H1 (cell line): ENCODE data around the gene KCNQ2. TPM values are rescaled to one million over a fixed set of nuclear protein-coding genes. Genes with fewer than 3 reads are reported as not detected.

Source experiments
- CTCF ChIA-PET: fragments of 300-600 bp; sonication (Branson Sonifier 250); formaldehyde crosslinking; loops from one replicate; lab custom pipeline; 2021; ENCODE audit not compliant: partially characterized antibody; lab: Charles Lee
- POLR2A ChIA-PET: fragments of 300-600 bp; sonication (Branson Sonifier 250); formaldehyde crosslinking; loops from one replicate; lab custom pipeline; 2021; ENCODE audit warnings: inconsistent platforms; ENCODE audit not compliant: partially characterized antibody; lab: Charles Lee
- DNase-seq, 2 experiments: peaks; one replicate each; pipeline versions ENCODE4 v3.0.0 to v3.0.0-alpha.2; 2010 to 2022; ENCODE audit warnings: low spot score in 2 of 2, low read depth in 1 of 2, mixed read lengths in 1 of 2
- FAIRE-seq: peaks from 2 replicates; lab custom pipeline; 2011; peaks lifted over from hg19 to GRCh38; lab: Jason Lieb, UNC
- H2AFZ ChIP-seq: 2 replicates; pipeline ENCODE4 v1.8.1; 2012; ENCODE audit warnings: low read length, inconsistent platforms
- H2AK5ac ChIP-seq: 2 replicates; pipeline ENCODE4 v1.6.1; 2013; ENCODE audit warnings: low read depth, low read length
- H2BK120ac ChIP-seq: replicated peaks from 2 replicates; pipeline ENCODE3; 2013; ENCODE audit warnings: low read depth, low read length, inconsistent platforms
- H2BK12ac ChIP-seq: 2 replicates; pipeline ENCODE4 v1.6.1; 2013; ENCODE audit warnings: low read depth, low read length
- H2BK15ac ChIP-seq: 2 replicates; pipeline ENCODE4 v1.6.1; 2013; ENCODE audit warnings: low read length
- H2BK20ac ChIP-seq: 2 replicates; pipeline ENCODE4 v1.6.1; 2013; ENCODE audit warnings: low read length
- H2BK5ac ChIP-seq: 2 replicates; pipeline ENCODE4 v1.6.1; 2013; ENCODE audit warnings: low read depth, low read length
- H3K14ac ChIP-seq: 2 replicates; pipeline ENCODE4 v1.6.1; 2013; ENCODE audit warnings: inconsistent platforms; ENCODE audit not compliant: insufficient read length
- H3K18ac ChIP-seq: 2 replicates; pipeline ENCODE4 v1.6.1; 2013; ENCODE audit warnings: low read length; ENCODE audit errors: extremely low read depth
- H3K23ac ChIP-seq: 2 replicates; pipeline ENCODE4 v1.6.1; 2013; ENCODE audit warnings: inconsistent platforms; ENCODE audit not compliant: insufficient read length
- H3K23me2 ChIP-seq: 2 replicates; pipeline ENCODE4 v1.6.1; 2013; ENCODE audit warnings: low read depth, low read length
- H3K27ac ChIP-seq: 2 replicates; pipeline ENCODE4 v1.6.1; 2011; ENCODE audit warnings: low read depth, low read length, inconsistent platforms
- H3K27me3 ChIP-seq, 4 experiments: replicated peaks in 1 of 4; 1 replicate in 1 of 4; 2 replicates in 3 of 4; pipeline versions ENCODE4 v1.6.1 to v1.8.1; 2011 to 2013; ENCODE audit warnings: low read length in 3 of 4, mild to moderate bottlenecking in 3 of 4, inconsistent platforms in 2 of 4, mixed read lengths in 2 of 4, moderate library complexity in 1 of 4; ENCODE audit not compliant: control insufficient read depth in 3 of 4, insufficient read depth in 3 of 4; ENCODE audit errors: extremely low read depth in 1 of 4
- H3K36me3 ChIP-seq, 4 experiments: 2 replicates each; pipeline versions ENCODE4 v1.6.1 to v1.8.1; 2011 to 2013; ENCODE audit warnings: mild to moderate bottlenecking in 4 of 4, low read length in 3 of 4, moderate library complexity in 2 of 4, control low read depth in 1 of 4, inconsistent platforms in 1 of 4; ENCODE audit not compliant: insufficient read depth in 4 of 4, control insufficient read depth in 2 of 4
- H3K4ac ChIP-seq: replicated peaks from 2 replicates; pipeline ENCODE3; 2013; ENCODE audit warnings: low read length, low read depth, mixed read lengths, inconsistent platforms; ENCODE audit not compliant: insufficient read length
- H3K4me1 ChIP-seq, 4 experiments: replicated peaks in 1 of 4; 1 replicate in 1 of 4; 2 replicates in 3 of 4; pipeline versions ENCODE4 v1.6.1 to v1.8.1; 2011 to 2013; ENCODE audit warnings: low read length in 3 of 4, inconsistent platforms in 2 of 4, mixed read lengths in 1 of 4; ENCODE audit not compliant: insufficient read depth in 4 of 4, control insufficient read depth in 3 of 4
- H3K4me2 ChIP-seq, 2 experiments: 2 replicates each; pipeline versions ENCODE4 v1.6.1 to v1.8.1; 2011 to 2013; ENCODE audit warnings: low read depth in 2 of 2, low read length in 2 of 2, control low read depth in 1 of 2, inconsistent platforms in 1 of 2, mild to moderate bottlenecking in 1 of 2; ENCODE audit not compliant: insufficient read depth in 1 of 2
- H3K4me3 ChIP-seq, 4 experiments: fragments of 200-600, 300-600 bp in 1 of 4; sonication (generic), shearing (Covaris generic), sonication (Bioruptor Twin) in 1 of 4; 2 replicates each; pipeline versions ENCODE4 v1.5.1 to v1.8.1; 2011 to 2016; ENCODE audit warnings: low read length in 4 of 4, low read depth in 3 of 4, control low read depth in 2 of 4, inconsistent platforms in 2 of 4, mild to moderate bottlenecking in 2 of 4, mixed read lengths in 1 of 4, moderate library complexity in 1 of 4; ENCODE audit not compliant: insufficient read depth in 2 of 4; ENCODE audit errors: extremely low read depth in 1 of 4
- H3K56ac ChIP-seq: replicated peaks from 2 replicates; pipeline ENCODE3; 2013; ENCODE audit warnings: low read depth, mild to moderate bottlenecking, mixed read lengths, low read length, inconsistent platforms; ENCODE audit not compliant: insufficient read length
- H3K79me1 ChIP-seq: 2 replicates; pipeline ENCODE4 v1.6.1; 2013; ENCODE audit warnings: low read depth, low read length, control low read depth
- H3K79me2 ChIP-seq, 2 experiments: 2 replicates each; pipeline versions ENCODE4 v1.6.1 to v1.8.1; 2012 to 2013; ENCODE audit warnings: low read length in 2 of 2, mild to moderate bottlenecking in 2 of 2, inconsistent platforms in 1 of 2; ENCODE audit not compliant: insufficient read depth in 2 of 2, control insufficient read depth in 1 of 2
- H3K9ac ChIP-seq, 4 experiments: replicated peaks in 1 of 4; 1 replicate in 1 of 4; 2 replicates in 3 of 4; pipeline versions ENCODE4 v1.6.1 to v1.8.1; 2011 to 2013; ENCODE audit warnings: low read depth in 3 of 4, low read length in 3 of 4, control low read depth in 2 of 4, mild to moderate bottlenecking in 2 of 4, moderate library complexity in 2 of 4, inconsistent platforms in 1 of 4; ENCODE audit errors: extremely low read depth in 1 of 4
- H3K9me3 ChIP-seq, 2 experiments: 2 replicates each; pipeline versions ENCODE4 v1.6.1 to v1.8.1; 2012 to 2013; ENCODE audit warnings: mild to moderate bottlenecking in 2 of 2, moderate library complexity in 2 of 2, control low read depth in 1 of 2, inconsistent platforms in 1 of 2, low read depth in 1 of 2, low read length in 1 of 2, mixed read lengths in 1 of 2; ENCODE audit not compliant: insufficient read depth in 2 of 2
- H4K20me1 ChIP-seq, 2 experiments: replicated peaks in 1 of 2; 2 replicates each; pipeline versions ENCODE3 to v1.8.1; 2011 to 2013; ENCODE audit warnings: inconsistent platforms in 2 of 2, low read length in 2 of 2, mild to moderate bottlenecking in 1 of 2; ENCODE audit not compliant: insufficient read depth in 2 of 2, control insufficient read depth in 1 of 2
- H4K5ac ChIP-seq: 2 replicates; pipeline ENCODE4 v1.6.1; 2013; ENCODE audit warnings: low read length, low read depth, mixed read lengths, inconsistent platforms; ENCODE audit not compliant: insufficient read length
- H4K8ac ChIP-seq: 2 replicates; pipeline ENCODE4 v1.8.0; 2013; ENCODE audit warnings: mild to moderate bottlenecking, moderate library complexity, low read length, inconsistent platforms; ENCODE audit not compliant: insufficient read depth; ENCODE audit errors: extremely low read depth
- H4K91ac ChIP-seq: replicated peaks from 2 replicates; pipeline ENCODE3; 2013; ENCODE audit warnings: low read length, mixed read lengths, inconsistent platforms; ENCODE audit not compliant: insufficient read length
- ASH2L ChIP-seq: fragments of 200-600, 300-600 bp; sonication (generic); IDR thresholded peaks from one replicate; pipeline ENCODE4 v1.7.1; 2017; ENCODE audit warnings: low read length
- ATF3 ChIP-seq: IDR thresholded peaks from 2 replicates; pipeline ENCODE4 v1.6.1; 2011; ENCODE audit warnings: low read depth, mild to moderate bottlenecking, low read length; ENCODE audit not compliant: insufficient read depth
- BACH1 ChIP-seq: IDR thresholded peaks from 2 replicates; pipeline ENCODE4 v1.6.1; 2012; ENCODE audit warnings: low read length, improper control_type of control experiment
- CREB1 ChIP-seq: IDR thresholded peaks from 2 replicates; pipeline ENCODE4 v1.6.1; 2012; ENCODE audit warnings: inconsistent platforms
- CTBP2 ChIP-seq: IDR thresholded peaks from 2 replicates; pipeline ENCODE4 v1.7.0; 2011; ENCODE audit warnings: borderline replicate concordance, mild to moderate bottlenecking, moderate library complexity, mixed read lengths, low read length; ENCODE audit not compliant: insufficient read depth, insufficient read length
- JUN ChIP-seq: IDR thresholded peaks from 2 replicates; pipeline ENCODE4 v1.6.1; 2011; ENCODE audit warnings: low read depth, mild to moderate bottlenecking, improper control_type of control experiment, low read length
- KDM1A ChIP-seq: fragments of 200-600, 300-600 bp; sonication (generic); IDR thresholded peaks from 2 replicates; pipeline ENCODE4 v1.7.1; 2016; ENCODE audit warnings: mild to moderate bottlenecking, low read length, borderline replicate concordance
- KDM4A ChIP-seq: IDR thresholded peaks from one replicate; pipeline ENCODE4 v1.7.1; 2012; ENCODE audit warnings: low read depth, mild to moderate bottlenecking, moderate library complexity, low read length, inconsistent platforms; ENCODE audit not compliant: severe bottlenecking
- POLR2AphosphoS5 ChIP-seq: IDR thresholded peaks from 2 replicates; pipeline ENCODE4 v1.6.1; 2011; ENCODE audit warnings: low read depth, low read length
- RNF2 ChIP-seq: fragments of 200-900, 300-1000 bp; sonication (generic); IDR thresholded peaks from 2 replicates; pipeline ENCODE4 v1.7.1; 2016; ENCODE audit warnings: borderline replicate concordance, low read depth, mild to moderate bottlenecking, antibody characterized with exemption, low read length; ENCODE audit not compliant: poor library complexity, severe bottlenecking; ENCODE audit errors: missing control alignments
- SAP30 ChIP-seq: fragments of 300-600 bp; sonication (generic); IDR thresholded peaks from 2 replicates; pipeline ENCODE4 v1.7.1; 2012; ENCODE audit warnings: low read length, moderate library complexity, mild to moderate bottlenecking, inconsistent platforms; ENCODE audit not compliant: insufficient read depth, insufficient replicate concordance
- SRF ChIP-seq: IDR thresholded peaks from 2 replicates; pipeline ENCODE4 v1.6.1; 2011; ENCODE audit warnings: mild to moderate bottlenecking, low read depth, low read length, moderate library complexity
- WGBS, 2 experiments: shearing (Covaris generic) in 1 of 2; methylation state at CpG; one replicate each; pipeline versions ENCODE4 v1.1.6 to v1.1.7; 2013 to 2015; ENCODE audit warnings: low lambda C conversion rate in 2 of 2, mixed read lengths in 2 of 2, inconsistent platforms in 1 of 2, low coverage in 1 of 2, missing lambda C conversion rate in 1 of 2; ENCODE audit not compliant: insufficient replicate concordance in 2 of 2, insufficient coverage in 1 of 2, insufficient read length in 1 of 2; ENCODE audit errors: extremely low coverage in 1 of 2, missing lambda C conversion rate in 1 of 2; 5-methylcytosine and 5-hydroxymethylcytosine counted together
- polyA plus RNA-seq, 7 experiments: library from polyadenylated mRNA; depleted of rRNA in 3 of 7; stranded (reverse) in 5 of 7; unstranded in 2 of 7; fragments of >200 nt in 5 of 7; fragments of 200-250 nt in 2 of 7; gene quantifications; 1 replicate in 5 of 7; 2 replicates in 1 of 7; 4 replicates in 1 of 7; pipeline versions ENCODE4 v1.2.1 to v1.2.3, GENCODE V29; 2011 to 2013; ENCODE audit warnings: missing spikeins in 2 of 7, mixed read lengths in 2 of 7
- total RNA-seq: library from RNA; stranded (reverse); fragmentation: NEBNext Ultra II Directional; extraction: Animal tissue kit (Norgen Biotek cat#: 25700); gene quantifications from 2 replicates; pipeline ENCODE4 v1.2.1, GENCODE V29; 2021
- TF ChIP-seq, protein P1 (sequence below): IDR thresholded peaks from 2 replicates; pipeline ENCODE4 v1.6.1; 2012; ENCODE audit warnings: inconsistent platforms

Gene KCNQ2
- total and polyA plus RNA-seq, 2 of the 8 experiments (the other 6 are each of a cell fraction or from before 2014, with no cell fraction given): 82.6 to 243 TPM

DNA sequence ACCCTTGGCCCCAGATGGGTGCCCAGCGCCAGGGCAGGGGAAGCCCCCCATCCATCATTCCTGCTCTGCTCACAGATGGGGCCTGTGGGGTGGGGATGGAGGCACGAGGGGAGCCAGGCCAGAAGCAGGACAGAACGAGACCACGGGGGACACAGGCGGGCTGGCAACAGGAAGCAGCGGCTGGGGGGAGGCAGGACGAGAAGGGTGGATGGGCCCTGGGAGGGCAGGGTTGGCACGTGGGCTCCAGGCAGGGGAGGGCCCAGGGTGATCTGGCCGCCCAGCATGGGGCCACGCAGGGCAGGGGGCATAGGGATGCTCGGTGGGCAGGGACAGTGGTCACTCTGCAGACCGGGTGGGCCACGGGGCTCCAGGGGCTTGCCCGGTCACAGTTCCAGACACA lies 41.6 kb downstream of the KCNQ2 start:
- no peak overlapping the region for H3K27ac ChIP-seq
- H2BK15ac ChIP-seq: no peak overlapping the region; the same call in 1 of the 2 replicates
- H3K18ac ChIP-seq: no peak overlapping the region
- no peak overlapping the region for H3K23ac ChIP-seq
- FAIRE-seq (no peak), DNase-seq (no peak)
- no peak overlapping the region for H3K9ac ChIP-seq
- POLR2A ChIA-PET: no interaction called here
- no peaks in the 10 kb centered on the region for H3K79me1 ChIP-seq
- H2AFZ ChIP-seq: no peak overlapping the region
- H3K27me3 ChIP-seq: no peaks in the 10 kb centered on the region
- no peak overlapping the region for H4K91ac ChIP-seq
- peaks cover 0 to 13% (median 5%) of the 10 kb centered on the region in 4 experiments; a peak in 5 of 7 replicates for H3K4me1 ChIP-seq
- CTCF ChIA-PET: no interaction called here
- no peak overlapping the region for H2BK120ac ChIP-seq
- H3K23me2 ChIP-seq: no peaks in the 10 kb centered on the region
- H3K56ac ChIP-seq: no peak overlapping the region
- peak overlapping the region; percentile 28 for H4K8ac ChIP-seq
- H3K79me2 ChIP-seq: no peaks in the 10 kb centered on the region
- no peak overlapping the region for H2BK5ac ChIP-seq
- WGBS, 2 experiments: 92% methylated on average over 10 of the region's 14 CpGs; no CpG with 5 or more reads in 1 of the 2 experiments
- no peak overlapping the region for H2BK12ac ChIP-seq
- no peak overlapping the region for H3K14ac ChIP-seq
- H3K4me2 ChIP-seq: no peak overlapping the region
- H2AK5ac ChIP-seq: no peak overlapping the region
- no peaks in the 10 kb centered on the region; a peak in 1 of 8 replicates for H3K36me3 ChIP-seq
- peaks cover 0 to 1% of the 10 kb centered on the region in 2 experiments for H4K20me1 ChIP-seq
- H3K4me3 ChIP-seq: no peak overlapping the region
- no peaks in the 10 kb centered on the region for H3K9me3 ChIP-seq
- H2BK20ac ChIP-seq: no peak overlapping the region
- no peak overlapping the region for H4K5ac ChIP-seq
- H3K4ac ChIP-seq: no peak overlapping the region
- TF ChIP-seq CTBP2: no peak
- no peak for TF ChIP-seq ATF3
- TF ChIP-seq, protein P1, sequence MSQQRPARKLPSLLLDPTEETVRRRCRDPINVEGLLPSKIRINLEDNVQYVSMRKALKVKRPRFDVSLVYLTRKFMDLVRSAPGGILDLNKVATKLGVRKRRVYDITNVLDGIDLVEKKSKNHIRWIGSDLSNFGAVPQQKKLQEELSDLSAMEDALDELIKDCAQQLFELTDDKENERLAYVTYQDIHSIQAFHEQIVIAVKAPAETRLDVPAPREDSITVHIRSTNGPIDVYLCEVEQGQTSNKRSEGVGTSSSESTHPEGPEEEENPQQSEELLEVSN: no peak
- TF ChIP-seq POLR2AphosphoS5: no peak
- TF ChIP-seq KDM4A: no peak
- TF ChIP-seq SRF: no peak
- no peak for TF ChIP-seq BACH1
- TF ChIP-seq KDM1A: no peak
- no peak for TF ChIP-seq SAP30
- TF ChIP-seq ASH2L: no peak
- TF ChIP-seq RNF2: no peak
- no peak for TF ChIP-seq CREB1
- TF ChIP-seq JUN: no peak
